HEK293T (cell line): ENCODE data around the gene ZFYVE26.

Source experiments
- ARNT ChIP-seq: fragments of 450-650 bp; IDR thresholded peaks from 2 replicates; pipeline ENCODE4 v1.6.1; 2017; ENCODE audit warnings: mild to moderate bottlenecking
- ELF4 ChIP-seq: fragments of 450-650 bp; IDR thresholded peaks from 2 replicates; pipeline ENCODE4 v1.6.1; 2017; ENCODE audit warnings: antibody characterized with exemption
- FOXM1 ChIP-seq: fragments of 450-650 bp; IDR thresholded peaks from 2 replicates; pipeline ENCODE4 v1.6.1; 2017; ENCODE audit warnings: mild to moderate bottlenecking, borderline replicate concordance
- HDGF ChIP-seq: fragments of 450-650 bp; IDR thresholded peaks from 2 replicates; pipeline ENCODE4 v1.6.1; 2017; ENCODE audit warnings: antibody characterized with exemption, borderline replicate concordance
- LEF1 ChIP-seq: fragments of 450-650 bp; IDR thresholded peaks from 2 replicates; pipeline ENCODE4 v1.6.1; 2017; ENCODE audit warnings: mild to moderate bottlenecking, borderline replicate concordance
- NFRKB ChIP-seq: fragments of 450-650 bp; IDR thresholded peaks from 2 replicates; pipeline ENCODE4 v1.6.1; 2016; ENCODE audit warnings: mild to moderate bottlenecking, moderate library complexity
- SUZ12 ChIP-seq: fragments of 450-650 bp; IDR thresholded peaks from 2 replicates; pipeline ENCODE4 v1.6.1; 2016; ENCODE audit warnings: mild to moderate bottlenecking
- TARDBP ChIP-seq: fragments of 450-650 bp; IDR thresholded peaks from 2 replicates; pipeline ENCODE4 v1.6.1; 2016
- ZNF384 ChIP-seq: fragments of 450-650 bp; IDR thresholded peaks from 2 replicates; pipeline ENCODE4 v1.6.1; 2016

DNA sequence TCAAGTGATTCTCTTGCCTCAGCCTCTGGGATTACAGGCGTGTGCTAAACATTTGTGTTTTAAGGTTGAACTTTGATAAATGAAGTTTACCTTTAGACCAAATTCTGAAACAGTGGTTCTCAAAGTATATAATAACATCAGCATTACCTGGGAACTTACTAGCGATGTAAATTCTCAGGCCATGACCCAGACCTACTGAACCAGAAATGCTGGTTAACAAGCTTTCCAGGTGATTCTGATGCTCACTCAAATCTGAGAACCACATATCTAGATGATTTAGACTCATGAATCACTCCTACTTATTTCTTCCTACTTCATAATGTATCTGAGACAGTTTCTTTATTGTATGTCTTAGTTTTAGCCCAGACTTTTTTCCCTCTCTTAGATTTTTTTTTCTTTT, 46.8 kb upstream of the ZFYVE26 start:
- TF ChIP-seq ZNF384 (no peak), LEF1 (no peak), NFRKB (no peak), SUZ12 (no peak), ARNT (no peak), TARDBP (no peak), FOXM1 (no peak), ELF4 (no peak), HDGF (no peak)
